ENCODE measurements around the gene NEK3.
"Not testable (repeated sequence)": the region's sequence is repeated elsewhere in the genome, so short reads cannot be mapped to it uniquely, and the experiment has no call there.

GRCh38 chr13:52173970-52174369 is 14.6 kb upstream of the NEK3 start:
- TF ChIP-seq EZH2 (optimal IDR thresholded peaks at IDR 0.05; ENCODE audit: low read depth, low read length); CTCF (IDR thresholded peaks at IDR 0.05; ENCODE audit: low read length); EZH2phosphoT487 (IDR thresholded peaks at IDR 0.05; ENCODE audit: low read length): not testable (repeated sequence)

All from MM.1S (cell line).